Mucosa of descending colon (tissue), 3 donors: Measurements from ENCODE around the gene PCOLCE2. TPM values are rescaled to one million over a fixed set of nuclear protein-coding genes. Genes with fewer than 3 reads are reported as not detected.

ENCODE experiments used
- ATAC-seq: fragments of 200-7000 bp; cut with Tn5 transposase; one replicate; pipeline ENCODE4 v1.9.1; 2020; ENCODE audit warnings: mild to moderate bottlenecking, moderate library complexity
- DNase-seq, 3 donors: peaks; one replicate each; pipeline ENCODE4 v3.0.0-alpha.2; 2020
- H3K36me3 ChIP-seq: fragments of 200-600 bp; one replicate; pipeline ENCODE4 v1.8.0; 2021; ENCODE audit warnings: low read depth, mild to moderate bottlenecking
- H3K4me1 ChIP-seq: fragments of 200-600 bp; one replicate; pipeline ENCODE4 v1.8.0; 2021; ENCODE audit warnings: low read depth, mild to moderate bottlenecking
- H3K4me3 ChIP-seq: fragments of 200-600 bp; one replicate; pipeline ENCODE4 v1.8.0; 2021; ENCODE audit warnings: mild to moderate bottlenecking
- H3K9me3 ChIP-seq: fragments of 200-600 bp; one replicate; pipeline ENCODE4 v1.8.0; 2021; ENCODE audit warnings: mild to moderate bottlenecking
- intact Hi-C, 2 donors: fragments of 100-400 bp; cut with DNase I in 1 of 2; cut with micrococcal nuclease in 1 of 2; formaldehyde crosslinking; loops; one replicate each; pipeline versions ENCODE4 v1.11.0 to v1.11.1; 2022; cut with DNase I, micrococcal nuclease
- total RNA-seq, 3 donors: library from RNA; stranded (reverse); fragmentation: NEBNext Ultra II Directional in 2 of 3; extraction: Animal tissue kit (Norgen Biotek cat#: 25700) in 2 of 3; gene quantifications; one replicate each; pipeline versions ENCODE4 v1.2.1 to v1.2.4, GENCODE V29; 2021 to 2023
- TF ChIP-seq, protein P1 (sequence below): fragments of 200-600 bp; IDR thresholded peaks from one replicate; pipeline ENCODE4 v1.8.0; 2022; ENCODE audit warnings: antibody characterized with exemption, mild to moderate bottlenecking
- donor health status: DM: no; HTN: no; CAD: no; lungs with moderate emphysema.
- donor health status: DM: no; HTN: no; CAD: no.
- donor health status: DM: no; HTN: yes; CAD: no.

Gene PCOLCE2
- total RNA-seq, 3 donors from 2014 or later, result 1.5 to 8.4 (median 2.3) TPM

DNA sequence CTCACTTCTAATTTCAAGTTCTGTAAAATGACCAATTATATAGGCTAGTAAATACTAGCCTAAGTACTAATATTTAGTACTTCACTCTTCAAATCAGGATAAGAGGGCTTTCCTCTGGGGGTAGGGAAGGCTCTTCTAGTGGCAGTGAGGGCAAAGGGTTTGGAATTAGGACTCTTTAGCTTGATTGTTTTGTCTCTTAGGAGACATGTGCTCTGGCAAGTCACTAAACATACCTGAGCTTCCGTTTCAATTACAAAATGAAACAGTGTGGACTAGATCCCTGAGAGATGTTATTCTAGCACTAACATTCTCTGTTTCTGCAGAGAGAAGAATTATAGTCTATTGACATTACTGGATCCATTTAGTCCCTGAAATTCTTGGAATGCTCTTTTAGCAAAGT lies 71.5 kb downstream of the PCOLCE2 start:
- ATAC-seq, result no peak
- no peak overlapping the region for H3K4me3 ChIP-seq
- intact Hi-C loops, result no loop called here

DNA sequence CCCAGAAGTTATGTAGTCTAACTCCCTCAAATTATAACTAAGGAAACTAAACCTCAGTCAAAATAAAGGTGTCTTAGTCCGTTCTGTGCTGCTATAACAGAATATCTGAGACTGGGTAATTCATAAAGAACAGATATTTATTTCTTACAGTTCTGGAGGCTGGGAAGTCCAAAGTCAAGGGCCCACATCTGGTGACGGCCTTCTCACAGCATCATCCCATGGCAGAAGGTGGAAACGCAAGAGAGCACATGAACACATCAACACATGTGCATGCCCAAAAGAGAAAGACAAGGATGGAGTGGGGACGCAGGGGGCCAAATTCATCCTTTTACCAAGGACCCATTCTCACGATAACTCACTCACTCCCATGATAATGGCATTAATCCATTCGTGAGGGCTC lies 73.1 kb downstream of the PCOLCE2 start:
- H3K4me1 ChIP-seq, result no peaks in the 10 kb centered on the region
- intact Hi-C loops, result no loop called here
- ATAC-seq (no peak), DNase-seq (no peak)
- no peaks in the 10 kb centered on the region for H3K9me3 ChIP-seq
- TF ChIP-seq, protein P1, sequence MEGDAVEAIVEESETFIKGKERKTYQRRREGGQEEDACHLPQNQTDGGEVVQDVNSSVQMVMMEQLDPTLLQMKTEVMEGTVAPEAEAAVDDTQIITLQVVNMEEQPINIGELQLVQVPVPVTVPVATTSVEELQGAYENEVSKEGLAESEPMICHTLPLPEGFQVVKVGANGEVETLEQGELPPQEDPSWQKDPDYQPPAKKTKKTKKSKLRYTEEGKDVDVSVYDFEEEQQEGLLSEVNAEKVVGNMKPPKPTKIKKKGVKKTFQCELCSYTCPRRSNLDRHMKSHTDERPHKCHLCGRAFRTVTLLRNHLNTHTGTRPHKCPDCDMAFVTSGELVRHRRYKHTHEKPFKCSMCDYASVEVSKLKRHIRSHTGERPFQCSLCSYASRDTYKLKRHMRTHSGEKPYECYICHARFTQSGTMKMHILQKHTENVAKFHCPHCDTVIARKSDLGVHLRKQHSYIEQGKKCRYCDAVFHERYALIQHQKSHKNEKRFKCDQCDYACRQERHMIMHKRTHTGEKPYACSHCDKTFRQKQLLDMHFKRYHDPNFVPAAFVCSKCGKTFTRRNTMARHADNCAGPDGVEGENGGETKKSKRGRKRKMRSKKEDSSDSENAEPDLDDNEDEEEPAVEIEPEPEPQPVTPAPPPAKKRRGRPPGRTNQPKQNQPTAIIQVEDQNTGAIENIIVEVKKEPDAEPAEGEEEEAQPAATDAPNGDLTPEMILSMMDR, result no peak
- H3K36me3 ChIP-seq, result no peaks in the 10 kb centered on the region
- H3K4me3 ChIP-seq, result no peak overlapping the region

More for the DNA sequence above, 71.5 kb downstream of the PCOLCE2 start:
- H3K36me3 ChIP-seq, result no peaks in the 10 kb centered on the region
- no peak for DNase-seq
- H3K4me1 ChIP-seq, result no peaks in the 10 kb centered on the region
- TF ChIP-seq, protein P1, result no peak
- no peaks in the 10 kb centered on the region for H3K9me3 ChIP-seq

DNA sequence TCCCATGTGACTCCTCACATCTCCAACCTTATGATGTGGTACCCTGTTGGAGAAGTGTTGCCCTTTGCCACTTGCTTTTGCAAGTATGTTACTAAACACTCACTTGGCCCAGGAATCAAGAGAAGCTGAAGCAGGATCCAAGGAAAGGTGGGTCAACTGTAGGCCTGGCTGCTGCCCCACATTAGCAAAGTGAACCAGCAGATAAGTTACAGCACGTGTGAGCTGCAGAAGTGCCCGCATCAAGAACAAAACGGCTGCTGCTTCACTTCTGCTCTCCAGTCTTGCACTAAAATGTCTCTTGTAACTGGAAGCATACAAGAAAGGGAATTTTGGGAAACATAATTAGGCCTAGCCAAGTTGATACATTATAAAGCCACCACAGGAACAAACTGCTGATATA lies 79.6 kb downstream of the PCOLCE2 start:
- TF ChIP-seq, protein P1, result no peak
- H3K4me1 ChIP-seq, result no peaks in the 10 kb centered on the region
- no peak overlapping the region for H3K4me3 ChIP-seq
- ATAC-seq, result no peak
- no peaks in the 10 kb centered on the region for H3K9me3 ChIP-seq
- no peak for DNase-seq
- no peaks in the 10 kb centered on the region for H3K36me3 ChIP-seq
- intact Hi-C loops, result no loop called here

DNA sequence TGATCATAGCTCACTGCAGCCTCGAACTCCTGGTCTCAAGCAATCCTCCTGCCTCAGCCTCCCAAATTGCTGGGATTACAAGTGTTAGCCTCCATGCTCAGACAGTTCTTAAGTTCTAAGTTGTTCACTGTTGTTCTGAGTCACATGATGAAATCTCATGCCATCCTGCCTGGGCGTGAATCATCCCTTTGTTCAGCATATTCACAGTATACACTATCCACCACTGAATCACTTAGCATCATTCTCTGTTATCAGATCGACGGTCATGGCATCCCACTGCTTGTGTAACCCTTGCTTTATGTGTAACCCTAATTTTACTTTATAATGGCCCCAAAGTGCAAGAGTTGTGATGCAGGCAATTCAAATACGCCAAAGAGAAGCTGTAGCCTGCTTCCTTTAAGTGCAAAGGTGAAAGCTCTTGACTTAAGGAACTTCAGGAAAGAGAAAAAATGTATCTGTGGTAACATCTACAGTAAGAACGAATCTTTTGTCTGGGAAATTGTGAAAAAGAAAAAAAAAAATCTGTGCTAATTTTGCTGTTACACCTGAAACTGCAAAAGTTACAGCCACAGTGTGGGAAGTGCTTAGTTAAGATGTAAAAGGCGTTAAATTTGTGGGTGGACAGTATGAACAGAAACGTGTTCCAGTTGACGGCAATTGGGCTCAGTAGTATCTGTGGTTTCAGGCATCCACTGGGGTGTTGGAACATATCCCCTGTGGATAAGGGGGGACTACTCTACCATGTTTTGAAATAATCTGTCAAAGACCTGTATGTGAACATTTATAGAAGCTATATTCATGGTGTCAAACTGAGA lies 80.6 kb downstream of the PCOLCE2 start:
- intact Hi-C loops, result no loop called here
- H3K9me3 ChIP-seq, result no peaks in the 10 kb centered on the region
- DNase-seq (no peak), ATAC-seq (no peak)
- TF ChIP-seq, protein P1, result no peak
- H3K36me3 ChIP-seq, result no peaks in the 10 kb centered on the region
- no peak overlapping the region for H3K4me3 ChIP-seq
- H3K4me1 ChIP-seq, result no peaks in the 10 kb centered on the region

DNA sequence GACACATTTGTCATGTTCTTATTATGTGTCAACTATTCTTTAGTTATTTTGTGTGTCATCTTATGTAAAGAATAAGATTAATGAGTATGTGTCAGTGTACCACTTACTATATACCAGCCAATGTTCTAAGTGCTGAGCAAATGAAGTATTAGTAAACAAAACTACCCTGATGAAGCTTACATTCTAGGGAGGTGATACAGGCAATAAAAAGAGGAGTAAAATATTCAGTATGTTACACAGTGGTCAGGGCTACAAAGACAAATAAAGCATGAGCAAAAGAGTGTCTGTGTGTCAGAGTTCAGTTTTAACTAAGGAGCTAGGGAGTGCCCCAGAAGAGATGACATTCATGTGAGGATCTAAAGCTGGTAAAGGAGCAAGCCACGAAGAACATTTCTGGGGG lies 86.0 kb downstream of the PCOLCE2 start:
- no peak for ATAC-seq
- TF ChIP-seq, protein P1, result no peak
- intact Hi-C loops, result no loop called here

More for the DNA sequence above, 86.0 kb downstream of the PCOLCE2 start:
- DNase-seq, result no peak
- H3K9me3 ChIP-seq, result no peaks in the 10 kb centered on the region
- H3K4me1 ChIP-seq, result no peaks in the 10 kb centered on the region
- H3K4me3 ChIP-seq, result no peak overlapping the region
- H3K36me3 ChIP-seq, result no peaks in the 10 kb centered on the region
